ENCODE results near the gene FRK.
"Not testable (repeated sequence)": the region's sequence is repeated elsewhere in the genome, so short reads cannot be mapped to it uniquely, and the experiment has no call there.

Gene FRK, protein sequence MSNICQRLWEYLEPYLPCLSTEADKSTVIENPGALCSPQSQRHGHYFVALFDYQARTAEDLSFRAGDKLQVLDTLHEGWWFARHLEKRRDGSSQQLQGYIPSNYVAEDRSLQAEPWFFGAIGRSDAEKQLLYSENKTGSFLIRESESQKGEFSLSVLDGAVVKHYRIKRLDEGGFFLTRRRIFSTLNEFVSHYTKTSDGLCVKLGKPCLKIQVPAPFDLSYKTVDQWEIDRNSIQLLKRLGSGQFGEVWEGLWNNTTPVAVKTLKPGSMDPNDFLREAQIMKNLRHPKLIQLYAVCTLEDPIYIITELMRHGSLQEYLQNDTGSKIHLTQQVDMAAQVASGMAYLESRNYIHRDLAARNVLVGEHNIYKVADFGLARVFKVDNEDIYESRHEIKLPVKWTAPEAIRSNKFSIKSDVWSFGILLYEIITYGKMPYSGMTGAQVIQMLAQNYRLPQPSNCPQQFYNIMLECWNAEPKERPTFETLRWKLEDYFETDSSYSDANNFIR

DNA sequence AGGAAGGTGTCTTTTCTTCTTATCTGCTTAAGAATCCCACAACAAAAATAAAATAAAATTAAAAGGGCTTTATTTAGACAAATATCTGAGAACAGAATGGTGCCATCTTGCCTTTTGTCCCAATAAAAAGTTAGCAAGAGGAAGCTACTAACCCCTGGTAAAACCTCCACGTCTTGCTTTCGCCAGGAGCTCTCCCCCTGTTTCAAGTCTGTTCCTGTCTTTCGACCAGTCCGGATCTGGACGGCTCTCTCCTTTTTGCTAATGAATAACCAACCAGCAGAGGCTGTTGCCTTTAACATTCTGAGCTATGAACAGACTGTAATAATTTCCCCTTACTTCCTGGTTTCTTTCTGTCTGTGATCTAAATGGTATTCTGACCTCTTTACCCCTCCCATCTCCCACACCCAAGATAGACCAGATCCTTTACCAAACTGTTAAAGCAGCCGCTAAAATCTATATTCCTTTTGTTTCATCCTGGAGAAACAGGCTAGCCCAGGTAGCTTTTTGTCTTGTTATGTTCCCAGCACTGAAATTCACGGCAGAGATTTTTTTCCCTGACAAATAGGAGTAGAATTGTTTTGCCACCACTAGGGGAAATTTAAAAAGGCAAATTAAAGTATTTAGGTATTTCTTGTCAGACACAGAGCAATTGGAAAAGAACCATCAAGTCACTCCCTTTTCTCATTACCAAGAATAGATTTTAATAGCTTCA lies at the start of gene FRK:
Gene FRK, minus strand, starts transcription at position 320 of the 712 bp plus-strand sequence. CDS start 580 bp downstream, outside the sequence.
- no peak for DNase-seq (ENCODE audit: low read depth in 2 of 2)

DNA sequence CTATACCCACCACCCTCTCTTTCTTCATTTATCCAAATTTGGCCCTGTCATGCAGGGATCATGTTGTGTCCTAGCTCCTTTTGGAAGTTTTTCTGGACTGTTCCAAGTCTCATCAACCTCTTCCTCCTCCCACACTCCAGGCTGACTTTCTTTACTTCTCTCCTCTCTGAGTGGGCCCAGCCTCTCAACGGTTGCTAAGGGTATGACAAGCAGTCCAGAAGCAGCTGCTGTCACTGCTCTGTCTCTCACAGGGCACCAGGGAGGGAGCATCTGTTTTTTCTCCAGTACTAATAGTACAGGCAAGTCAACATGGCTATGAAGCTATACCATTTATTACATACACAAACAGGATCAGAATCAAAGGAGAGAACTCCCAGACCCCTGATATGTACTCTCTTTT lies 48.1 kb upstream of the FRK start:
- DNase-seq (ENCODE audit: low read depth in 2 of 2): no peak

DNA sequence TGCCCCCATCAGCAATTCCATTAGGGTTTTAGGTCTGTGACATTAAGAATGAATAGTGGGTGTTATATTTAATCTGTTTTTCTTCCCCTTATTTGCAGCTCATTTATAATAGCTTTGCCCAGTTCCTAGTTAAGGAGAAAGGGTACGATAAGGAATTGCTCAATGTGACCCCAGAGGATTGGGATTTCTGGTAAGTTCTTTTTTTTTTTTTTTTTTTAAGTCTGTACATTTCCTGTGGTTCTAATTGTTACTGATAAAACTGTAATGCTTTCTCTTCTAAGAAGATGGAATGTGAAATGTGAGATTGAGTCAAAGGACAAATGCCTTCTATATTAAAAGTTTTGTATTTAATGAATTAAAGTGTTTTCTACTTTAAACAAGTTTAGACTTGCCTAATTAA lies 45.5 kb upstream of the FRK start:
- DNase-seq (ENCODE audit: low read depth in 2 of 2): no peak

DNA sequence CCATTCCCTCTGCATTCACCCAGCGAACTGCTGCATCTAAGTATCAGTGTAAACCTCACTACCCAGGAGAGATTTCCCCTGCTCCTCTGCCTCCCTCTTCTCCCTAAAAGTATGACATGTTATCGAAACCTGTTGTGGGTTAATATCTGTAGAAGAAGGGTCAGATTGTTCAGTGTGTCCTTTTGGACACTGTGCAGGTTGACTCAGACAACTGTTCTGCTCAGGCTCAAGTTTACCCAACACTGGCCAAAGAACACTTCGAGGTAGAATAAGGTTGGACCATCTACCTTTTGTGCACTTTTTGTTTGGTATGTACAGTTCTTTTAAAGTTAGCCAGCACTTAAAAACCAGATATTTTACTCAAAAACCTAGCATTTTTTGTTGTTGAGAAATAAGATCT lies 44.6 kb upstream of the FRK start:
- DNase-seq (ENCODE audit: low read depth in 2 of 2): no peak

DNA sequence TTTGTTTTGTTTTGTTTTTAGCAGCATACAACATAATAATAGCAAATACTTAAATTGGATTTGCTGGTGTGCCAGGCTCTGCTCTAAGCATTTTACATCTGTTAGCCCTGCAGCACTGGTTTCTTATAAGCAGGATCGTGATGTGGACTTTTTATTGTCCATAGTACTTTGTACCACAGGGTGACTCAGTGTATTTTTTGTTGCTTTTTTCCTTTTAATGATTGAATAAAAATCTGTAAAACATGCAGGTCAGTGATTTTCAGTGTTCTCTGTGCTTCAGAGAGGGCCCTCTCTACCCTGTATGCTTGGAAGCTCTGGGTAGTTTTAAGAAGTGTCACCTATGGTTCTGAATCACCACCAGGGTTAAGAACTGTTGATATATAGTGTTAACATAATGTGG lies 43.9 kb upstream of the FRK start:
- no peak for DNase-seq (ENCODE audit: low read depth in 2 of 2)

DNA sequence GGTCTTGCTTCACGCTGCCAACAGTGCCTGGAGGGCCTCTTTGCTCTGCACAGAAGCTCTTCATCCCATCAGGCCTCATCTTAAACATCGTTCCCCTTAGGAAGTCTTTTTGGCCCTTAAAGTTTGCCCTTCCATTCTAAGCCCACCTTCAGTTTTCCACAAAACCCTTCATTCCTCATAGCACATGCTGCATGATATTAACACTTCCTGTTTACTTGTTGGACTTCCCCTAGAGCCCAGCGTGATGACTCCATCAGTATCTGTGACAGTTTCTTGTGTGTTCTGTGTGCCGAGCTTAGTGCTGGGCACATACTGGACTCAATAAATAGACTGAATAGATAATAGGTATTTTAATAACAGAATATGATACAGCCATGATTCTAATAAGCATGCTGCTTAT lies 42.2 kb upstream of the FRK start:
- no peak for DNase-seq (ENCODE audit: low read depth in 2 of 2)

DNA sequence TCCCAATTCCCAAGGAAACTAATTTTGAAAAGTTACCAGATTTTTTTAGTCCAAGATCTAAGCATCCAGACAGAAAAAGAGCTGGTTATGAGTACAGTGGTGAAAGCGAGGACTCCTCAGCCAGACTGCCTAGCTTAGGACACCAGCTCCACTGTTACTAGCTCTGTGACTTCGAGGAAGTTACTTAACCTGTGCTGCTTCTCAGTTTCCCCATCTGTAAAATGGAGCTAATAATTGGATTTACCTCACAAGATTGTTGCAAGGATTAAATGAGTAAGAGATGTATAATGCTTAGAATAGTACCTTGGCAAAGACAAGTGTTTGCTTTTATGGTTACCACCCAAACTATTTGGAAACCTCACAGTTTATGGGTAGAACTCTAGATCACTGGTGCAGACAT lies 41.1 kb upstream of the FRK start:
- no peak for DNase-seq (ENCODE audit: low read depth in 2 of 2)

DNA sequence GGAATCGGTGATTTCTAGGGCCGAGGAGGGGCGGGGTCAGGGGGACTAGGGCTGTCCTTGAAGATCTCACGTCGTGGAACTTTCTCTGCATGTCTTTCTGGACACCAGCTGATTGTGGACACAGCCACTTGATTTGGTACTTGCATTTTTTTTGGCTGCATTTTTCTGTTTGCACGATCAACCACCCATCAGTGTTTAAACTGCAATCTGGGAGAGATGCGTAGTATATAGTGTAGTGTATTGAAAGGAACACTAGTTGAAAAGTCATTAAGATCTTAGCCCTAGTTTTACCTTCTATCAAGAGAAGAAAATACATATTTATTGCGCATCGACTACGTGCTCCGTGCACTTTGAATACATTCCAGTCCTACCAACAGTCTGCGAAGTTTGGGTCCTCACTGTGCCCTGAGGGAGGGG lies 40.6 kb upstream of the FRK start:
- DNase-seq (ENCODE audit: low read depth in 2 of 2): peak; percentile 57 to 64

DNA sequence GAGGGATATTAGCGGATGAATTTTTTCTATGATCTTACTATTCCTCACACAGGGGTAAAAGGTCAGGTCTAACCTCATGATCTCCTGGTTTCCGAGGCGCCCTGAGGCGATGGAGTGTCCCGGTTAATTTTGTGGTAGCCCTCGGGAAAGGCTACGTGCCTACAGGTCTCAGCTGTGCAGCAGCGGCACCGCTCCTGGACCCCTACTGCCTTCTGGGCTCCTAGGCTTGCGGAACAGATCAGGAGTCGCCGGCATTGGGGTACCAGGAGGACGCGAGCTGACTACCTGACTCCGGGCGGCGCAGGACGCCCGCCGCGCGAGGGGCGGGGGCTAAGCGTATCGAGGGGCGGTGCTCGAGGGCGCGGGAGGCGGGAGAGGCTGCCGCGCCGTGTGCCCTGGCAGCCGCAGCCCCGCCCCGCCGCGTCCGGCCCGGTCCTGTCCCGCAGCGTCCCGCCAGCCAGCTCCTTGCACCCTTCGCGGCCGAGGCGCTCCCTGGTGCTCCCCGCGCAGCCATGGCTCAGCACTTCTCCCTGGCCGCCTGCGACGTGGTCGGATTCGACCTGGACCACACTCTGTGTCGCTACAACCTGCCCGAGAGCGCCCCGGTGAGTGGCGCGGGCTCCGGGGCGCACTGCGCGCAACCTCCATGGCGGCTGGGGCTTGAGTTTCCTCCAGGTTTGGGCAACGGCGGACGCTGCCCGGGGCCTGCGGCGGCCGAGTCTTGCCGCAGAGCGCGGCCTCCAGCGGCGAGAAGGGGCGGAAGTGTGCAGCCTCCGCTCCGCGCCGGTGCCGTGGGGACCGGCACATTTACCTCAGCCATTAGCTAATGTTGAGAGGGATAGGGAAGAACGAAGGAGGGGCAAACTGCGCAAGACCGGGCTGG lies 40.0 kb upstream of the FRK start, which contains the start of gene NT5DC1:
Gene NT5DC1, plus strand, starts transcription at position 435 of the 883 bp plus-strand sequence. Its CDS starts 78 bp downstream, at position 513.
- DNase-seq (ENCODE audit: low read depth in 2 of 2): peak; percentile 74 to 76

DNA sequence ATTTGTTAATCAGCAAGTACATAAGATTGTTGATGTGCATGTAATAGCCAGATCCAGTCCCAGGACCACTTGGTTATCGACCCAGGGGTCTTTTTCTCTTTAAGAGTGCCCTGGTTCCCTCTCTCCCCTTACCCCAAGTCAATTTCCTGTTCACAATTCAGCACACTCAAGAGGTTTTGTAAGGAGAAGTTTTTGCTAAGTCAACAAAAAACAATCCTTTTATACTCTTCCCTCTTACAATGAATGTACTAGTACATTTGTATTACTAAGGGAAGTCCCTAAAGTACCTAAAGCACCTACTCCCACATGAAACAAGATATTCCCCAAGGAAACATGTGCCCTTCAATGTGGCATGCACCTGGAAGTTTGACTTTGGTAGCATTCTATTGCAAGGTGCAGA lies 38.3 kb upstream of the FRK start:
- no peak for DNase-seq (ENCODE audit: low read depth in 2 of 2)

DNA sequence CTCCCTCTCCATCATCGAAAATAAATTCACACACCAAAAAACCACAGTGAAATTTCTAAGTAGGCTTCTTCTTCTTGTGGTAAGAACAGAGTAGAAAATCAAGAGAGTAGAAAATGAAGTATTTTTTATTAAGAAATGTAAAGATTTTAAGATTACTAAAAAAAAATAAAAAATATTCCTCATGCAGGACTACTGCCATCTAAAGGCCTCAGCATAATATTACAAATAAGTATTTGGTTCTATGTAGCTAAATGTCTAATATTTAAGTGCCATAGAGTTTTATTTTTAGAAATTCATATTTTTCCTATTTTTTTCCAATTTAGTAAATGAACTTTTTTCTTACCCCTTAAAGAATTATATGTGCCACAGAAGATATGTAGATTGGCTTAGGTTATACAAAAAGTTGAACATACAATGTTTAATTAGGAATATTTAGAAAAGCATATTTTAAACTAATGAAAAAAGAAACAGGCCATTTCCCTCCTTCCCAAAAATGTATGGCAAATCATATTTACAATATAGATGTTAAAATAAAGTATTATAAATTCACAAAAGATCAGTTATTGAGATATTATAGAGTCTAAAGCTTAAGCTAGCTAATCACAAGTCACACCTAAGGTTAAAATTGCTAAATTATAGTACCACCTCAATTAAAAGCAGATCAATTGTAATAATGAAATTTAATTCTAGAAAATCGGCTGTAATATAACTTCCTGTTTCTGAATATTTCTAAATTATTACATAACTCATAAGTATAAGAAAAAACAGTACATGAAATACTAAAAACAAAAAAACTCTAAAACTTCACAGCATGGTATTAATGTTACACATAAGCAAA lies 36.5 kb upstream of the FRK start:
- no peak for DNase-seq (ENCODE audit: low read depth in 2 of 2)

DNA sequence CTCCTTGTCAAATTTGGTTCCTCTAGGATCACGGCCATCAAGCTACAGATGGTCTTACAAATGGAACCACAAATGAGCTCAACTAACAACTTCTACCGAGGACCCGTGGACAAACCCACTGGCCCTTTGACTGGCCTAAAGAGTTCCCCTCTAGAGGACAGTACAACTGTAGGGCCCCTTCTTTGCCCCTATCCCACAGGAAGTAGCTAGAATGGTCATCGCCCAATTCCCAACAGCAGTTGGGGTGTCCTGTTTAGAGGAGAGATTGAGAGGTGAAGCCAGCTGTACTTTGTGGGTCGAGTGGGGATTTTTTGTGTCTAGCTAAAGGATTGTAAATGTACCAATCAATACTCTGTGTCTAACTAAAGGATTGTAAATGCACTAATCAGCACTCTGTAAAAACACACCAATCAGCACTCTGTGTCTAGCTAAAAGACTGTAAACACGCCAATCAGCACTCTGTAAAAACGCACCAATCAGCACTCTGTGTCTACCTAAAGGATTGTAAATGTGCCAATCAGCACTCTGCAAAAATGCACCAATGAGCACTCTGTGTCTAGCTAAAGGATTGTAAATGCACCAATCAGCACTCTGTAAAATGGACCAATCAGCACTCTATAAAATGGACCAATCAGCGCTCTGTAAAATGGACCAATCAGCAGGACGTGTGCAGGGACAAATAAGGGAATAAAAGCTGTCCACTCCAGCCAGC lies 35.5 kb upstream of the FRK start:
- not testable (repeated sequence) for DNase-seq (ENCODE audit: low read depth in 2 of 2)

DNA sequence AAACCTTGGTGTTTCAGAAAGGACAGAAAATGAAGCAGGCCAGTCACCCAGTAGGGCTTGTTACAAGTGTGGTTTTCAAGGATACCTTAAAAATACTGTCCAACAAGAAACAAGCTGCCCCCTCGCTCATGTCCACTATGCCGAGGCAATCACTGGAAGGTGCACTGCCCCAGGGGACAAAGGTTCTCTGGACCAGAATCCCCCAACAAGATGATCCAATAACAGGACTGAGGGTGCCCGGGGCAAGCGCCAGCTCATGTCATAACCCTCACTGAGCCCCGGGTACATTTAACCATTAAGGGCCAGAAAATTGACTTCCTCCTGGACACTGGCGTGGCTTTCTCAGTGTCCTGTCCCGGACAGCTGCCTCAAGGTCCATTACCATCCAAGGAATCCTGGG lies 33.4 kb upstream of the FRK start:
- no peak for DNase-seq (ENCODE audit: low read depth in 2 of 2)

DNA sequence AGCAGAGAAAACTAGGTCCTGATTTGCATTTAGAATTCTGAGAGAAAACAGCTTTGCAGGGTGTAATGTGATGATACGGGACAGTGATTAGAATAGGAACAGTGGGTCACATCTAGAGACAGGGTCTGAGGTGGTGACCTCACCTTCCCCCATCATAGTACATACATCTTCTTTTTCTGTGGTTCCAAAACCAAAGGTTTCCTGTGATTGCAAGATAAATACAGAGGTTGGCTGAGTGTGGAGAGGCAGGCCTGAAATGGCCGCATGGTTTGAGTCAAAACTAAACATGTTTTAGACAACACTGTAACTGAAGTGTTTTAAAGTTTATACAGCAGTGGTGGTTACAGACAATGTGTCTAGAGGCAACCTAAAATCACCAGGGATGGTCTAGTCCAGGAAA lies 29.6 kb upstream of the FRK start:
- DNase-seq (ENCODE audit: low read depth in 2 of 2): no peak

DNA sequence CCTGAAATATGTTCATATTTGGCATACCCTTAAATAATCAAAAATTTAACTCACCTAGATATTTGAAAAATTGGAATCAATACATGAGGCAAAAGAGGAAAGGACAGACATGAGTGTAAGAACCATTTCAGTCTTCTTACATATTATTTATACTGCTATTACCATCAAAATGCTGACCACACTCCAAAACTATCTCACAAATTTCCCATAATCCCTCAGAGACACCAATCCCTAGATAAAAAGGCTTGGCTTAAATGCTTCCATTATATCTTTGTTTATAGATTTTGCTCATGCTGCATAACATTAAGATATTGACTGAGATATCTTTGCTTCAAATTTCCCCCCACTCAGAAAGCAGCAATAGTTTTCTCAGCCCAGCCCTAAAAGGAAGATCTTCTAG lies 28.3 kb upstream of the FRK start:
- DNase-seq (ENCODE audit: low read depth in 2 of 2): no peak

DNA sequence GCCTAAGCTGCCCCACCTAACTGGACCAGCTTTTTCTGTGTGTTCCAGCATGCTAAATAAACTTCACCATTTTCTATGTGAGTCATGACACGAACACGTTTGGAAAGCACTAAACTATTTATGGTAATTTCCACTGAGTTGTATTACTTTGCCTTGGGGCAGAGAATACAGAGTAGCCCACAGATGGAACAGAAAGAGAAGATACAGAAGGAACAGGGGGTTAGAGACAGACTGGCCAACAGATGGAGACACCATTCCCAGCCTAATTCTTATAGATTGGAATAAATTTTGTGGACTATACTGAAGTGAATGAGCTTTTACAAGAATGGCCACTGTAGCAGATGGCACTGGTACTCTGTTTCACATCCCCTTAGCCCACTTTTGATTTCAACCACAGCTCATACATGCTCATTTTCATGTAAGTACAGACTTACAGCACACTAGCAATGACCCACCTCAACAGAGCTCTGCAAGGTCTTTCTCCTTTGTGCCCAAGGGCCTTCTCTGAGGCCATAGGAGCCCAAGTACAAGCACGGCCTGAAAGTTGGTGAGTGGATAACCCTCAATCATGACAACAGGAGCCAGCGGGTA lies 26.8 kb upstream of the FRK start:
- DNase-seq (ENCODE audit: low read depth in 2 of 2): no peak

DNA sequence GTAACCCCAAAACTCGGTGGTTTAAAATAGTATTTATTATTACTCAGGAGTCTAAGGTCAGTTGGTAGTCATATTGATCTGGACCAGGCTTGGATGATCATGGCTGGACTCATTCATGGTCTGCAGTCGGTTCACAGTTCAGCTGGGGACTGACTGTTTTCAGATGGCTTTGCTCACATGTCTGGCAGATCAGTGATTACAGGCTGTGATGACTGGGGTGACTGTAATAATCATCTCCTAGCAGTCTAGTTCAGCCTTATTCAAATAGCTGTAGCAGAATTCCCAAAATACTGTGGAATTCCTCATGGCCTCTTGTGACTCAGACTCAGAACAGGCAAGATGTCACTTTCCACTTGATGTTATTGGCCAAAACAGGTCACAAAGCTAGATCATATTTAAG lies 23.6 kb upstream of the FRK start:
- no peak for DNase-seq (ENCODE audit: low read depth in 2 of 2)

DNA sequence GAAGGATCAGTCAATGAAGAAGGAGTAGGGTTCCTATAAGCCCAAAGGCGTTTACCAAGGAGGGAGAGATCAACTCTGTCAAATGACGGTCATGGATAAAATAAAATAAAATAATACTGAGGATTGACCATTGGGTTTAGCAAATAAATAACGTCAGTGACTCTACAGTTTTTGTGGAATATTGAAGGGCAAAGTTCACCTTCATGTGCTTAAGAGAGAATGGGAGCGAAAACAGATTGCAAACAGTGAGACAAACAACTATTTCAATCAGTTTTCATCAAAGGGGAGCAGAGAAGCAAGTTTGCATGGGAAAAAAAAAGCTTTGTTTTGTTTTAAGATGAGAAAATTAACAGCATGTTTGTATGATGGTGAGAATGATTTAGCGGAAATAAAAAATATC lies 22.4 kb upstream of the FRK start:
- no peak for DNase-seq (ENCODE audit: low read depth in 2 of 2)

DNA sequence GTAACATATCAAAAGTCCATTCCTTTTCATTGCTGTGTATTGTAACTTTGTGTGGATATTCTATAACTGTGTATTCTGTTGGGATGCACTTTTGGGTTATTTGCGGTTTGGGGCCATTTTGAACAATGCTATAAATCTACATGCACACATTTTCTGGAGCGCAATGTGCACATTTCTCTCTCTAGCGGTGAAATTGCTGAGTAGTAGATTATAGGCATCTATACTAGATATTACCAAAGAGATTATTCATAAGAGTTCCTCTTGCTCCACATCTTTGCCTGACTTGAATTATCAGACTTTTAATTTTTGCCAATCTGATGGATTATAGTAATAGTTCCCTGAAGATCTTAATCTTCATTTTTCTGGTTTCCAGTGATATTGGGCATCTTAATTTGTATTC lies 18.3 kb upstream of the FRK start:
- no peak for DNase-seq (ENCODE audit: low read depth in 2 of 2)

DNA sequence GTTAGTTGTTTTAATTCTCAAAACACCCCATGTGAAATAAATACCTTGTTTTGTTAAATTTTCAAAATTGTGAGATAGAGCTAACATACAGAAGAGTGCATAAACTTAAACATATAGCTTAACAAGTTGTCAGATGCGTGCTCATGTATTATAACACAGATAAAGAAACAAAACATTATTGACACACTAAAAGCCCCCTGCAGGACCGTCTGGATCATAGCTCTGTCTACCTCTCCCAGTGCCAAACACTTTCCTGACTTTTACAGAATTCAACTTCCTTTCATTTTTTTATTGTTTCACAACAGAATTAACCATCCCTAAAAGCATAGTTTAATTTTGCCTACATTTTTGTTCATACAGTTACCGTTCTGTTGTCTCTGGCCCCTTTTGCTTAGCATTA lies 17.8 kb upstream of the FRK start:
- DNase-seq (ENCODE audit: low read depth in 2 of 2): no peak
